Immature natural killer cell (primary cell): ENCODE results near the gene CCDC136. TPM values are rescaled to one million over a fixed set of nuclear protein-coding genes. Genes with fewer than 3 reads are reported as not detected.

ENCODE experiments used
- DNase-seq, 3 donors: peaks; one replicate each; pipeline ENCODE4 v3.0.0; 2022; ENCODE audit warnings: mixed read lengths in 1 of 3
- H3K27ac Mint-ChIP-seq, 6 donors: one replicate each; pipeline ENCODE4 v1.8.0; 2020; ENCODE audit warnings: mixed read lengths in 6 of 6, mild to moderate bottlenecking in 5 of 6, inconsistent platforms in 4 of 6, moderate library complexity in 3 of 6
- H3K27me3 Mint-ChIP-seq, 3 donors: one replicate each; pipeline ENCODE4 v1.8.0; 2020 to 2021; ENCODE audit warnings: low read depth in 3 of 3, mild to moderate bottlenecking in 3 of 3, mixed read lengths in 3 of 3, moderate library complexity in 3 of 3, inconsistent platforms in 1 of 3
- H3K36me3 Mint-ChIP-seq, 3 donors: one replicate each; pipeline ENCODE4 v1.8.0; 2020; ENCODE audit warnings: mixed read lengths in 3 of 3, inconsistent platforms in 2 of 3, mild to moderate bottlenecking in 2 of 3
- H3K4me1 Mint-ChIP-seq, 2 donors: one replicate each; pipeline ENCODE4 v1.8.0; 2020; ENCODE audit warnings: inconsistent platforms in 2 of 2, mild to moderate bottlenecking in 2 of 2, mixed read lengths in 2 of 2, moderate library complexity in 1 of 2
- H3K4me3 Mint-ChIP-seq, 5 donors: one replicate each; pipeline ENCODE4 v1.8.0; 2020; ENCODE audit warnings: mild to moderate bottlenecking in 5 of 5, mixed read lengths in 5 of 5, inconsistent platforms in 3 of 5, moderate library complexity in 3 of 5
- H3K9me3 Mint-ChIP-seq, 6 donors: one replicate each; pipeline ENCODE4 v1.8.0; 2020; ENCODE audit warnings: mild to moderate bottlenecking in 6 of 6, mixed read lengths in 6 of 6, inconsistent platforms in 4 of 6, moderate library complexity in 3 of 6
- polyA plus RNA-seq, 3 donors: library from polyadenylated mRNA; unstranded; fragments of 300-500 nt; fragmentation: Illumina TruSeq; gene quantifications; one replicate each; pipeline ENCODE4 v1.2.3, GENCODE V29; 2021

The CCDC136 gene
- polyA plus RNA-seq, 3 donors from 2014 or later, result 0.24 to 2.6 TPM; not detected in 1

GRCh38 chr7:128856001-128856718 is 64.4 kb downstream of the CCDC136 start:
- peaks cover 0 to 2% (median 0%) of the 10 kb centered on the region in 3 donors for H3K27me3 Mint-ChIP-seq
- H3K4me1 Mint-ChIP-seq, result no peaks in the 10 kb centered on the region
- no peak for DNase-seq
- no peak overlapping the region for H3K27ac Mint-ChIP-seq
- H3K9me3 Mint-ChIP-seq, result no peaks in the 10 kb centered on the region
- no peaks in the 10 kb centered on the region for H3K36me3 Mint-ChIP-seq
- no peak overlapping the region for H3K4me3 Mint-ChIP-seq

DNA sequence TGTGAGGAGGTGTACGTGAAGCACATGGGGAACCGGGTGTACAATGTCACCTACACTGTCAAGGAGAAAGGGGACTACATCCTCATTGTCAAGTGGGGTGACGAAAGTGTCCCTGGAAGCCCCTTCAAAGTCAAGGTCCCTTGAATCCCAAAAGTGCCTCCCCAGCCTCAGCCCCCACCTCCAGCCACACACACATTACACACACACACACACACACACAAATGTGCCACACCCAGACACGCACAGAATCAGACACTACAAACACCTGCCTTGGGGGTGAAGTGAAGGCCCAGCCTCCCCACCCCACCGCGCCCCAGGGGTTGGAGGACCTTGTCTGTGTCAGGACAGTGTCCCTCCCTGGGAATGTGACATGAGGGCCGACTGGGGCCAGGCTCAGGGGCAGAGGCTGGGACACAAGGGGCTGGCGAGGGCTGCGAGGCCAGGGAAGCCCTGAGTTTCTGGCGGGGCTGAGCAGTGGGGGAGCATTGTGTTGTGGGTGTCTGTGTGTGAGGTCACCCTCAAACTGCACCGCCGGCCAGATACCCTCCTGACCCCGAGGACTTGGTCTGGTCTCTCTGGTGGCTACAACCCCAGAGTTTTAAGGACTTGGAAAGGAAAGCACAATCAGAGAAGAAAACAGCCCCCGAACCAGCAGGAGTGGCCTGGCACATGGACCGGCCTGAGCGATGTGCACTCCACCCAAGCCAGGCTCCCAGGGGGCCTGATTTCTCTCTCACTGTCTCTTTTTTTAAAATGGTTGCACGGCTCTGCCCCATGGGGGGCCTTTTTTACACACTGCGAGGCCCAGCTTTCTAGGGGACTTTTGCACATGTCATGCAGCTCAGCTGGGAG is 66.8 kb downstream of the CCDC136 start:
- Mint-ChIP-seq H3K27me3 (peaks cover 4 to 10% (median 8%) of the 10 kb centered on the region in 3 donors), H3K9me3 (no peaks in the 10 kb centered on the region), H3K36me3 (no peaks in the 10 kb centered on the region), H3K27ac (no peak overlapping the region), H3K4me3 (no peak overlapping the region), H3K4me1 (peaks cover 13 to 17% of the 10 kb centered on the region in 2 donors)
- no peak for DNase-seq

DNA sequence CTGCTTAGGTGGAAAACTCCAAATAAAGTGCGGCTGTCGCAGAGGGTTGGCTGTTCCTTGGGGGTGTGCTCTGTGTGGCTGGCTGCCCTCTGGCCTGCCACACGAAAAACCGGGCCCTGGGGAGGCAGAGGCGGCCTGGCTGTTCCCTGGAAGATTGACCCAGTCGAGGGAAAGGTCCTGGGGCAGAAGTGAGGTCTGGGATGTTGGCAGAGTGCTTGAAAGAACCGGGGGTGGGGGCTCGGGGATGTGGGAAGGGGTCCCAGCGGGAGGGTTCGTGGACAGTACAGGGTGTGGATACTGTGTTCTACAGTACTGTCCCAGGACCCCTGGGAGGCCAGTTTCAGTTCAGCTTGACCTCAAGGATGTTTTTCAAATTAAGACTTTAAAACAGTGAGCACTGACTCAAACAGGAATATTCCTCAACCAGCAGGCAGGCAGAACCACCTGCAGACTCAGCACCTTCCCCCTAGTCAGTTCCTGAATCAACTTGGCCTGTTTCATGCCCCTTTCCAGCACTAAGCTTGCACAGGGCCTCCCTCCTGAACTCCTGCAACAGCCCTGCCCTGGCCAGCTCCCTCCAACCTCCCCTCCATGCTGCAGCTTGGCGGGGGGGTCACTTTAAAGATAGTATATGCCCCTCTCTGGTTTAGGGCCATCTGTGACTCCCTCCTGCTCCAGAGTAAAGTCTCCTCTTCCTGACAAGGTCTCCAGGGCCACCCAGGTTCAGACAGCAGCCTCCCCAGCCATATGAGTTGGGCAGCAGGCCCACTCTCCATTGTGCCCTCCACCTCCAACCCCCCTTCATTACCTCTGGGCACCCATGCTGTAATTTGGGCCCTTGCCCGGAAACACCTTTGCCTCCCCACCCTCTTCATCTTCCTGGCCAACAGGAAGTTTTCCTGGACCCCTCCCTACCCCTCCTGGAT is 67.7 kb downstream of the CCDC136 start:
- Mint-ChIP-seq H3K4me3 (no peak overlapping the region), H3K36me3 (no peaks in the 10 kb centered on the region), H3K9me3 (no peaks in the 10 kb centered on the region), H3K27ac (no peak overlapping the region), H3K4me1 (peaks cover 17 to 23% of the 10 kb centered on the region in 2 donors), H3K27me3 (peaks cover 4 to 10% (median 8%) of the 10 kb centered on the region in 3 donors)
- DNase-seq, result no peak

DNA sequence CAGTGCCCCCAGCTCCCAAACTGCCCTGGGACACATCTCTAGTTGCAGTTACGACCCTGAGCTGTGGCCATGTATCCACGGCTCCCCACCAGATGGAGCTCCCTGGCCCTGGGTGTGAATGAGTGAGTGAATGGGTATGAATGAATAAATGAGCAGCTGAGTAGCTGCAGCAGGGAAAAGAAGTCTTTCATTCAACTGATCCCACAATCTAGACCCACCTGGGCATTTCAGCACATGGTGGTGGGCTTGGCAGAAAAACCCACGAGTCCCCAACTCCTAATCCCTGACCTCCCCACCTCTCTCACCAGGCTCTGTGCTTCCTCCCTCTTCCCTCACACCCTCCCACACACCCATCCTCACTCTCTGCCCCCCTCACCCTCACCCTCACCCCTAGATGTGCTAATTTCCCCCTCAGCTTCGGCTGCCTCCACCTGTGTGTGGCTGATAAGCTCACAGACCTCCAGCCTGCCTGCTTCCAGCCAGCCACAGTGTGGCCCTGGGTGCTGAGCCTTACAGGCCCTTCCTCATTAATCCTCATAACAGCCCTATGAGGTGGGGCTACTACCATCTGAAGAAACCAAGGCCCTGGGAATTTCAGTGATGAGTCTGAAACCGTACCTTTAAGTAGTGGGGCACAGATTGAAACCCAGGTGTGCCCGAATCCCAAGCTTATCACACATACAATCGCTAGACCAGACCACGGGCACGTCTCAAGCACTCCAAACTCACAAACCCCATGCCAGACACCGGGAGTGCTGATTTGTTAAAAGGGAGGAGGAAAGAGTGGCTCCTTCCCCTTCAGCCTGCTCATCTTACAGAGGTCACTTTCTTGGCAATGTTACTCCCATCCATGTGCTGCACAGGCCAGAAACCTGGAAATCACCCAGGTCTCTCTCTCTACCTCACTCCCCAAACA is 68.6 kb downstream of the CCDC136 start:
- H3K4me1 Mint-ChIP-seq, result peaks cover 23 to 32% of the 10 kb centered on the region in 2 donors
- peaks cover 0 to 4% (median 0%) of the 10 kb centered on the region in 3 donors for H3K36me3 Mint-ChIP-seq

DNA sequence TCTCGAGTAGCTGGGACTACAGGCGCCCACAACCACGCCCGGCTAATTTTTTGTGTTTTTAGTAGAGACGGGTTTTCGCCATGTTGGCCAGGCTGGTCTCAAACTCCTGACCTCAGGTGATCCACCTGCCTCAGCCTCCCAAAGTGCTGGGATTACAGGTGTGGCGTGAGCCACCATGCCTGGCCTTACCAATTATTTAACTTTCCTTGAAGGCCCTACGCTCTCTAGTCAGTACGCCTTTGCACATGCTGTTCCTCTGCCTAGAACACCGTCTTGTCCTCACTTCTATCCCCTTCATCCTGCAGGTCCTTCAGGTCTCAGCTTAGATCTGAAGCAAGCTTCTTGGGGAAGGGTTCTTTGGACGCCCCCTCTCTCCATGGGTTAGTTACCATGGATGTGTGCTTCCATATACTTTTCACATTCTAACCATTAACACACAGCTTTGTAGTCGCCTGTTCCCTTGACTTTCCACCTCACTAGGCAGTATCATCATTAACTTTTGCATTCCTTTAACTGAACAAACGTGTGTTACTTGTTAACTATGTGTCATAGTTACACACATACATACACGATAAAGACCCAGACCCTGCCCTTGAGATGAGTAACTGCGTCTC is 70.3 kb downstream of the CCDC136 start:
- Mint-ChIP-seq H3K27ac (peak overlapping the region; percentile 91 to 99 (median 96)), H3K9me3 (no peaks in the 10 kb centered on the region), H3K36me3 (peaks cover 0 to 8% (median 4%) of the 10 kb centered on the region in 3 donors), H3K4me1 (peaks cover 29 to 33% of the 10 kb centered on the region in 2 donors), H3K27me3 (peaks cover 5 to 10% (median 8%) of the 10 kb centered on the region in 3 donors), H3K4me3 (peak overlapping the region; percentile 95 to 100 (median 99))
- DNase-seq, result no peak

More for the DNA sequence above, 68.6 kb downstream of the CCDC136 start:
- no peaks in the 10 kb centered on the region for H3K9me3 Mint-ChIP-seq
- DNase-seq, result no peak
- no peak overlapping the region for H3K4me3 Mint-ChIP-seq
- H3K27me3 Mint-ChIP-seq, result peaks cover 4 to 10% (median 8%) of the 10 kb centered on the region in 3 donors
- no peak overlapping the region for H3K27ac Mint-ChIP-seq

GRCh38 chr7:128862571-128863432 is 71.0 kb downstream of the CCDC136 start, which contains the start of gene ATP6V1F:
Gene ATP6V1F, plus strand, starts transcription at chr7:128862856. Its CDS starts 49 bp downstream, at chr7:128862905.
- peaks cover 0 to 8% (median 4%) of the 10 kb centered on the region in 3 donors for H3K36me3 Mint-ChIP-seq
- H3K27ac Mint-ChIP-seq, result peak within 1 kb of the TSS; percentile 91 to 99 (median 96)

DNA sequence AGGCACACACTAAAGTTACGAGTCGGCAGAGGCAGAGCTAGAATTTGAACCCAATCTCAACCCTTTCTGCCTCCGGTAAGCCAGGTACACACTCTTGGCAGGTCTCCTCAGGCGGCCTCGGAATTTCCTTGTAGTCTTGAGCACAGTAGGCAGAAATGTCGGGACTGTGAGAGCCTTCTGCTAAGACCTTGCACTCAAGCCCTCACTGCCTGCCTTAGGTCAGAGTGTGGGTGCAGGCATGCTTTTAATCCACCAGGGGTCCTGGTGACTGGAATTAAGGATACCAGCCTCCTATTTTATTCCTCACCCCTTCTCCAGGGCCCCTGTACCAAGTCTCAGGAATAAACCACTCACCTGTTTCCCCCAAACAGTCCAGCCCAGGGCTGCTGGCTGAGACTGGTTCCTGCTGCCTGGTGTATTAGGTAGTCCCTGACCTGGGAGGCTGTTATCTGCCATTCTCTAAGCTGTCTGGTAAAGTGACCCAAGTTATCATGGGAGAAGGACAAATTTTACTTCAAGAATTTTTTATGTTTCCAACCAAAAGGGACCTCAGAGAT is 71.7 kb downstream of the CCDC136 start:
- peak; percentile 30 to 34 (median 33) for DNase-seq
- H3K27ac Mint-ChIP-seq, result peak overlapping the region; percentile 91 to 99 (median 96)
- H3K9me3 Mint-ChIP-seq, result no peaks in the 10 kb centered on the region
- peaks cover 0 to 8% (median 4%) of the 10 kb centered on the region in 3 donors for H3K36me3 Mint-ChIP-seq
- H3K4me1 Mint-ChIP-seq, result peaks cover 32 to 33% of the 10 kb centered on the region in 2 donors
- peak overlapping the region; percentile 95 to 100 (median 99) for H3K4me3 Mint-ChIP-seq
- peaks cover 6 to 10% (median 8%) of the 10 kb centered on the region in 3 donors for H3K27me3 Mint-ChIP-seq

More at GRCh38 chr7:128862571-128863432, 71.0 kb downstream of the CCDC136 start, which contains the start of gene ATP6V1F:
- Mint-ChIP-seq H3K4me1 (peaks cover 30 to 33% of the 10 kb centered on the region in 2 donors), H3K9me3 (no peaks in the 10 kb centered on the region), H3K4me3 (peak within 1 kb of the TSS; percentile 95 to 100 (median 99)), H3K27me3 (peaks cover 6 to 9% (median 8%) of the 10 kb centered on the region in 3 donors)
- DNase-seq, result peak; percentile 99 to 100 (median 99)

GRCh38 chr7:128865303-128865702 is 73.5 kb downstream of the CCDC136 start:
- no peaks in the 10 kb centered on the region for H3K9me3 Mint-ChIP-seq
- H3K27me3 Mint-ChIP-seq, result peaks cover 6 to 10% (median 8%) of the 10 kb centered on the region in 3 donors
- H3K36me3 Mint-ChIP-seq, result peaks cover 0 to 8% (median 4%) of the 10 kb centered on the region in 3 donors
- peaks cover 37 to 39% of the 10 kb centered on the region in 2 donors for H3K4me1 Mint-ChIP-seq
- H3K27ac Mint-ChIP-seq, result no peak overlapping the region
- no peak for DNase-seq
- H3K4me3 Mint-ChIP-seq, result no peak overlapping the region

DNA sequence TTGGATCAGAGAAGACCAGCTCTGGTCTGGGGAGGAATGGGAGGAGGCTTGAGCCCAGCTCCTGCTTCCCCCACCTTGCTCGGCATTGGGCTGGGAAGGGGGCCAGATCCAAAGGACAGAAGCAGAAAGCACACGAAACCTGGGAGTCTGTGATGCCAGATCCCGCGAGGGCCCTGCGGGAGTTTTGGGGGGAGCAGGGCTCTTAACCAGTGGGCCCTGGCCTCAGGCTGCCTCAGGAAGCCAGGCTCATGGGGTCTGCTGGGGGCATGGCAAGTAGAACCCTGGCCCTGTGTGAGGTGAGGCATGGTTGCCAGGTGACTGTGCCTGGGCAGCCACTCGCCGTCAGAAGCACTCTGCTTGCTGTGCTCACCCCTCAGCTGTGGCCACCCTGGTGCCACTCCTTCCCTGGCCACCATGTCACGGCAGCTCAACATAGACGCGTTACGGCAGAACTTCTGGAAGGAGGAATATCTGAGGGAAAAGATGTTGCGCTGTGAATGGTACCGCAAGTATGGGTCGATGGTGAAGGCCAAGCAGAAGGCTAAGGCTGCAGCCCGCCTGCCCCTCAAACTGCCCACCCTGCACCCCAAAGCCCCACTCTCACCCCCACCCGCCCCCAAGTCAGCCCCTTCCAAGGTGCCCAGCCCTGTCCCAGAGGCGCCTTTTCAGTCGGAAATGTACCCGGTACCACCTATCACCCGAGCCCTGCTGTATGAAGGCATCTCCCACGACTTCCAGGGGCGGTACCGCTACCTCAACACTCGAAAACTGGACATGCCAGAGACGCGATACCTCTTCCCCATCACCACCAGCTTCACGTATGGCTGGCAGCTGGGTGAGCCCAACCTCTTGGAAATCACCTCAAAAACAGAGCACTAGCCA is 74.5 kb downstream of the CCDC136 start:
- Mint-ChIP-seq H3K27ac (no peak overlapping the region), H3K27me3 (peaks cover 6 to 10% (median 8%) of the 10 kb centered on the region in 3 donors), H3K4me1 (peaks cover 39 to 42% of the 10 kb centered on the region in 2 donors), H3K4me3 (peak overlapping the region in 1 of 5 donors; percentile 33), H3K36me3 (peaks cover 0 to 8% (median 4%) of the 10 kb centered on the region in 3 donors), H3K9me3 (no peaks in the 10 kb centered on the region)
- no peak for DNase-seq

- Mint-ChIP-seq H3K4me3 (peak overlapping the region; percentile 1 to 33 (median 12)), H3K27ac (no peak overlapping the region), H3K36me3 (peaks cover 0 to 8% (median 4%) of the 10 kb centered on the region in 3 donors), H3K27me3 (peaks cover 6 to 8% (median 8%) of the 10 kb centered on the region in 3 donors), H3K9me3 (no peaks in the 10 kb centered on the region), H3K4me1 (peaks cover 36 to 39% of the 10 kb centered on the region in 2 donors)
- DNase-seq, result no peak
Measured at GRCh38 chr7:128867241-128867640, 75.5 kb downstream of the CCDC136 start.
